ENCODE measurements around the gene TAC4. TPM values are rescaled to one million over a fixed set of nuclear protein-coding genes. Genes with fewer than 3 reads are reported as not detected.

The TAC4 gene
- total and polyA plus RNA-seq, 10 of the 15 experiments (the other 5 are each of a cell fraction or from before 2014, with no cell fraction given): not detected

- H2AFZ ChIP-seq (ENCODE audit: control insufficient read depth, low read depth, low read length): no peak overlapping the region
- in situ Hi-C loops (cut with MboI) (no loop called here), intact Hi-C loops (cut with micrococcal nuclease; ENCODE audit: unreplicated experiment) (no loop called here)
- no peaks in the 10 kb centered on the region for H3K27me3 ChIP-seq (replicated peaks in 1 of 2; ENCODE audit: control insufficient read depth in 2 of 2, insufficient read depth in 2 of 2, low read length in 1 of 2)
- no peaks in the 10 kb centered on the region for H4K20me1 ChIP-seq (ENCODE audit: control insufficient read depth, insufficient read depth)
- ATAC-seq (no peak), DNase-seq (ENCODE audit: low read depth, low spot score) (no peak), FAIRE-seq (no peak)
- SMC1A ChIA-PET (ENCODE audit: uncharacterized antibody, unreplicated experiment): no interaction called here
- no peaks in the 10 kb centered on the region for H3K79me2 ChIP-seq (ENCODE audit: control insufficient read depth, insufficient read depth, low read length)
- CTCF ChIA-PET: no interaction called here
- H3K9ac ChIP-seq (ENCODE audit: control insufficient read depth, insufficient read depth, low read length): no peak overlapping the region
- peaks cover 10 to 19% of the 10 kb centered on the region in 2 experiments for H3K36me3 ChIP-seq (ENCODE audit: control insufficient read depth in 2 of 2, insufficient read depth in 2 of 2, low read length in 1 of 2)
- H3K4me1 ChIP-seq (ENCODE audit: control insufficient read depth, insufficient read depth, low read length): no peaks in the 10 kb centered on the region
- RAD21 ChIA-PET (ENCODE audit: unreplicated experiment): no interaction called here
- POLR2A ChIA-PET: no interaction called here
- no peak overlapping the region for H3K4me3 ChIP-seq
- 50% methylated on average over 1 of the region's 1 CpG for WGBS (ENCODE audit: insufficient coverage, insufficient replicate concordance, low lambda C conversion rate, missing lambda C conversion rate)
- H3K27ac ChIP-seq (ENCODE audit: control insufficient read depth, insufficient read depth): no peak overlapping the region
- no TSS peak for BruUV-seq (replicated peaks)
- no peaks in the 10 kb centered on the region for H3K9me3 ChIP-seq (replicated peaks; ENCODE audit: control insufficient read depth, insufficient read depth, low read length)
- H3K4me2 ChIP-seq (ENCODE audit: control insufficient read depth, insufficient read depth): no peak overlapping the region
- TF ChIP-seq LARP7 (IDR thresholded peaks at IDR 0.05) (no peak), BCL11A (IDR thresholded peaks at IDR 0.05; ENCODE audit: low read depth, low read length) (no peak), ZNF274 (IDR thresholded peaks at IDR 0.05; ENCODE audit: insufficient read depth, insufficient read length) (no peak), ZNF622 (IDR thresholded peaks at IDR 0.05) (no peak), CBX5 (IDR thresholded peaks at IDR 0.05; ENCODE audit: low read depth) (no peak), RAD21 (IDR thresholded peaks at IDR 0.05; ENCODE audit: insufficient read depth, low read depth, low read length) (no peak), TAF1 (IDR thresholded peaks at IDR 0.05; ENCODE audit: borderline replicate concordance, low read depth, low read length) (no peak), PML (IDR thresholded peaks at IDR 0.05; ENCODE audit: low read length) (no peak), E4F1 (IDR thresholded peaks at IDR 0.05; ENCODE audit: borderline replicate concordance, partially characterized antibody) (no peak), NFYA (IDR thresholded peaks at IDR 0.05; ENCODE audit: borderline replicate concordance, low read depth, low read length) (no peak), RCOR1 (conservative IDR thresholded peaks at IDR 0.05; ENCODE audit: low read depth, low read length) (no peak), ESRRA (IDR thresholded peaks at IDR 0.05; ENCODE audit: low read length) (no peak), REST (IDR thresholded peaks at IDR 0.05; ENCODE audit: low read depth, low read length) (no peak), IKZF1 (conservative IDR thresholded peaks at IDR 0.05) (no peak), HCFC1 (IDR thresholded peaks at IDR 0.05; ENCODE audit: low read length) (no peak), ZNF24 (IDR thresholded peaks at IDR 0.05) (no peak)
- TF ChIP-seq, protein P1, sequence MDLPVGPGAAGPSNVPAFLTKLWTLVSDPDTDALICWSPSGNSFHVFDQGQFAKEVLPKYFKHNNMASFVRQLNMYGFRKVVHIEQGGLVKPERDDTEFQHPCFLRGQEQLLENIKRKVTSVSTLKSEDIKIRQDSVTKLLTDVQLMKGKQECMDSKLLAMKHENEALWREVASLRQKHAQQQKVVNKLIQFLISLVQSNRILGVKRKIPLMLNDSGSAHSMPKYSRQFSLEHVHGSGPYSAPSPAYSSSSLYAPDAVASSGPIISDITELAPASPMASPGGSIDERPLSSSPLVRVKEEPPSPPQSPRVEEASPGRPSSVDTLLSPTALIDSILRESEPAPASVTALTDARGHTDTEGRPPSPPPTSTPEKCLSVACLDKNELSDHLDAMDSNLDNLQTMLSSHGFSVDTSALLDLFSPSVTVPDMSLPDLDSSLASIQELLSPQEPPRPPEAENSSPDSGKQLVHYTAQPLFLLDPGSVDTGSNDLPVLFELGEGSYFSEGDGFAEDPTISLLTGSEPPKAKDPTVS (IDR thresholded peaks at IDR 0.05; ENCODE audit: low read depth, low read length): no peak
- TF ChIP-seq, protein P2, sequence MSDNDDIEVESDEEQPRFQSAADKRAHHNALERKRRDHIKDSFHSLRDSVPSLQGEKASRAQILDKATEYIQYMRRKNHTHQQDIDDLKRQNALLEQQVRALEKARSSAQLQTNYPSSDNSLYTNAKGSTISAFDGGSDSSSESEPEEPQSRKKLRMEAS (IDR thresholded peaks at IDR 0.05; ENCODE audit: low read depth, low read length): no peak
- TF ChIP-seq, protein P3, sequence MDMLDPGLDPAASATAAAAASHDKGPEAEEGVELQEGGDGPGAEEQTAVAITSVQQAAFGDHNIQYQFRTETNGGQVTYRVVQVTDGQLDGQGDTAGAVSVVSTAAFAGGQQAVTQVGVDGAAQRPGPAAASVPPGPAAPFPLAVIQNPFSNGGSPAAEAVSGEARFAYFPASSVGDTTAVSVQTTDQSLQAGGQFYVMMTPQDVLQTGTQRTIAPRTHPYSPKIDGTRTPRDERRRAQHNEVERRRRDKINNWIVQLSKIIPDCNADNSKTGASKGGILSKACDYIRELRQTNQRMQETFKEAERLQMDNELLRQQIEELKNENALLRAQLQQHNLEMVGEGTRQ (IDR thresholded peaks at IDR 0.05; ENCODE audit: borderline replicate concordance, low read depth, low read length): no peak
These were observed 17.3 kb downstream of the TAC4 start for GRCh38 chr17:49830605-49831004.
